ENCODE data around the gene IQCF5. TPM values are rescaled to one million over a fixed set of nuclear protein-coding genes. Genes with fewer than 3 reads are reported as not detected.
"Not testable (repeated sequence)": the region's sequence is repeated elsewhere in the genome, so short reads cannot be mapped to it uniquely, and the experiment has no call there.

IQCF5 gene
- not detected for polyA plus RNA-seq (2013, experiment 1 of 2)
- not detected for polyA plus RNA-seq (2013, experiment 2 of 2)

GRCh38 chr3:51875501-51875900 lies at the start of gene IQCF5:
TSS of gene IQCF5 (minus strand) at chr3:51875601. CDS start at chr3:51875531, 70 bp downstream.
- Histone ChIP-seq H3K9me3 (ENCODE audit: control insufficient read depth, low read length) (no peaks in the 10 kb centered on the region), H3K4me3 (ENCODE audit: extremely low read depth, insufficient read depth, low read length, poor library complexity, severe bottlenecking) (no peak within 1 kb of the TSS), H3K4me1 (ENCODE audit: control insufficient read depth, insufficient read depth, low read length, poor library complexity, severe bottlenecking) (no peaks in the 10 kb centered on the region), H3K27ac (ENCODE audit: low read depth, low read length, severe bottlenecking) (no peak within 1 kb of the TSS), H3K36me3 (ENCODE audit: control insufficient read depth, insufficient read depth, low read length) (no peaks in the 10 kb centered on the region)
- 94 to 100% methylated on average over 3 of the region's 4 CpGs for WGBS, 2 experiments (ENCODE audit: insufficient coverage in 2 of 2)

GRCh38 chr3:51921081-51921578 lies 45.7 kb upstream of the IQCF5 start:
- Histone ChIP-seq H3K4me1 (ENCODE audit: control insufficient read depth, insufficient read depth, low read length, poor library complexity, severe bottlenecking) (no peaks in the 10 kb centered on the region), H3K4me3 (ENCODE audit: extremely low read depth, insufficient read depth, low read length, poor library complexity, severe bottlenecking) (no peak overlapping the region), H3K9me3 (ENCODE audit: control insufficient read depth, low read length) (no peaks in the 10 kb centered on the region), H3K36me3 (ENCODE audit: control insufficient read depth, insufficient read depth, low read length) (no peaks in the 10 kb centered on the region), H3K27ac (ENCODE audit: low read depth, low read length, severe bottlenecking) (no peak overlapping the region)
- 90 to 96% methylated on average over 8 to 9 of the region's 11 CpGs for WGBS, 2 experiments (ENCODE audit: insufficient coverage in 2 of 2)

DNA sequence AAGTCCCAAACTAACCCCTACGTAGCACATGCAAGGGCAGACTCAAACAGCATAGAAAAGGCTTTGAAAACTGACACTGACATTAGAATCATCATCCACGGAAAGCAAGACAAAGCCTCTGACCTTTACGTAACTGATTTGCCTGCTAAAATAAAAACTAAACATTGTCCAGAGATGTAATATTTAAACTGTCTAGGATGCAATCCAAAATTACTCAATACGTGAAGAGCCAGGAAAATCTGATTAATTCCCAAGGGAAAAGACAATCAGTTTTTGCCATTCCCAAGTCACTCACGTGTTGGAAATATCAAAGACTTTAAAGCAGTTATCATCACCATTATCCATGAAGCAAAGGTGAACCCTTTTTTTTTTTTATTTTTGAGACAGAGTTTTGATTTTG lies 41.0 kb upstream of the IQCF5 start:
- no peak overlapping the region for H3K4me3 ChIP-seq (ENCODE audit: extremely low read depth, insufficient read depth, low read length, poor library complexity, severe bottlenecking)
- H3K27ac ChIP-seq (ENCODE audit: low read depth, low read length, severe bottlenecking) = no peak overlapping the region
- no peaks in the 10 kb centered on the region for H3K36me3 ChIP-seq (ENCODE audit: control insufficient read depth, insufficient read depth, low read length)
- H3K9me3 ChIP-seq (ENCODE audit: control insufficient read depth, low read length) = no peaks in the 10 kb centered on the region
- H3K4me1 ChIP-seq (ENCODE audit: control insufficient read depth, insufficient read depth, low read length, poor library complexity, severe bottlenecking) = no peaks in the 10 kb centered on the region
- WGBS, 2 experiments (ENCODE audit: insufficient coverage in 2 of 2) = 67 to 75% methylated on average over 1 to 5 of the region's 5 CpGs

DNA sequence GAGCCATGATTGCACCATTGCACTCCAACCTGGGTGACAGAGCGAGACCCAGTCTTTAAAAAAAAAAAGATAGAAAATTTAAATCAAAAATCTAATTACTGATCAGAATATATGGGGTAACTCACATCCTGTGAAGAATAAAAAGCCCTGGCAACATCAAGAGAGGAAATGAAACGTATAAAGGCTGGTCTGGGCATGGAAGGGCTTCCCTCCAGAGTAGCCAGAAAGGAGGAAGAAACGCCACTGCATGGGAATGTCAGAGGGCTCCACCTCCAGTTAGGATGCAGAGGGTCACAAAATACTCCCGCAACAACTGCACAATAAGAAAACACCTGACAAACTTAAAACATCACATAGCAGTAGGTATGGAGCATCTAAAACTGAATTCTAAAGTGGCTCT lies 32.6 kb upstream of the IQCF5 start:
- H3K27ac ChIP-seq (ENCODE audit: low read depth, low read length, severe bottlenecking) = no peak overlapping the region
- WGBS, 2 experiments (ENCODE audit: insufficient coverage in 2 of 2) = 100% methylated on average over 1 of the region's 4 CpGs
- H3K36me3 ChIP-seq (ENCODE audit: control insufficient read depth, insufficient read depth, low read length) = no peaks in the 10 kb centered on the region
- H3K9me3 ChIP-seq (ENCODE audit: control insufficient read depth, low read length) = no peaks in the 10 kb centered on the region
- no peaks in the 10 kb centered on the region for H3K4me1 ChIP-seq (ENCODE audit: control insufficient read depth, insufficient read depth, low read length, poor library complexity, severe bottlenecking)
- H3K4me3 ChIP-seq (ENCODE audit: extremely low read depth, insufficient read depth, low read length, poor library complexity, severe bottlenecking) = no peak overlapping the region

GRCh38 chr3:51904034-51904823 lies 28.8 kb upstream of the IQCF5 start:
- H3K4me1 ChIP-seq (ENCODE audit: control insufficient read depth, insufficient read depth, low read length, poor library complexity, severe bottlenecking) = no peaks in the 10 kb centered on the region
- no peak overlapping the region for H3K4me3 ChIP-seq (ENCODE audit: extremely low read depth, insufficient read depth, low read length, poor library complexity, severe bottlenecking)
- no peaks in the 10 kb centered on the region for H3K9me3 ChIP-seq (ENCODE audit: control insufficient read depth, low read length)
- WGBS, 2 experiments (ENCODE audit: insufficient coverage in 2 of 2) = 100% methylated on average over 1 of the region's 2 CpGs; no CpG with 5 or more reads in 1 of the 2 experiments
- H3K27ac ChIP-seq (ENCODE audit: low read depth, low read length, severe bottlenecking) = no peak overlapping the region
- no peaks in the 10 kb centered on the region for H3K36me3 ChIP-seq (ENCODE audit: control insufficient read depth, insufficient read depth, low read length)

GRCh38 chr3:51902361-51902760 lies 27.0 kb upstream of the IQCF5 start:
- not testable (repeated sequence) for H3K4me3 ChIP-seq (ENCODE audit: extremely low read depth, insufficient read depth, low read length, poor library complexity, severe bottlenecking); H3K27ac ChIP-seq (ENCODE audit: low read depth, low read length, severe bottlenecking); H3K4me1 ChIP-seq (ENCODE audit: control insufficient read depth, insufficient read depth, low read length, poor library complexity, severe bottlenecking); H3K36me3 ChIP-seq (ENCODE audit: control insufficient read depth, insufficient read depth, low read length); H3K9me3 ChIP-seq (ENCODE audit: control insufficient read depth, low read length)
- 60 to 79% methylated on average over 3 to 6 of the region's 7 CpGs for WGBS, 2 experiments (ENCODE audit: insufficient coverage in 2 of 2)

- H3K36me3 ChIP-seq (ENCODE audit: control insufficient read depth, insufficient read depth, low read length); H3K4me3 ChIP-seq (ENCODE audit: extremely low read depth, insufficient read depth, low read length, poor library complexity, severe bottlenecking); H3K27ac ChIP-seq (ENCODE audit: low read depth, low read length, severe bottlenecking); H3K9me3 ChIP-seq (ENCODE audit: control insufficient read depth, low read length); H3K4me1 ChIP-seq (ENCODE audit: control insufficient read depth, insufficient read depth, low read length, poor library complexity, severe bottlenecking): not testable (repeated sequence)
- WGBS, 2 experiments (ENCODE audit: insufficient coverage in 2 of 2) = 72 to 87% methylated on average over 2 to 6 of the region's 7 CpGs
Observed at GRCh38 chr3:51900043-51900442, 24.6 kb upstream of the IQCF5 start.

GRCh38 chr3:51897391-51897790 lies 22.0 kb upstream of the IQCF5 start:
- Histone ChIP-seq H3K27ac (ENCODE audit: low read depth, low read length, severe bottlenecking) (no peak overlapping the region), H3K9me3 (ENCODE audit: control insufficient read depth, low read length) (no peaks in the 10 kb centered on the region), H3K4me3 (ENCODE audit: extremely low read depth, insufficient read depth, low read length, poor library complexity, severe bottlenecking) (no peak overlapping the region), H3K36me3 (ENCODE audit: control insufficient read depth, insufficient read depth, low read length) (no peaks in the 10 kb centered on the region), H3K4me1 (ENCODE audit: control insufficient read depth, insufficient read depth, low read length, poor library complexity, severe bottlenecking) (no peaks in the 10 kb centered on the region)
- WGBS, 2 experiments (ENCODE audit: insufficient coverage in 2 of 2) = 88% methylated on average over 6 to 10 of the region's 15 CpGs

DNA sequence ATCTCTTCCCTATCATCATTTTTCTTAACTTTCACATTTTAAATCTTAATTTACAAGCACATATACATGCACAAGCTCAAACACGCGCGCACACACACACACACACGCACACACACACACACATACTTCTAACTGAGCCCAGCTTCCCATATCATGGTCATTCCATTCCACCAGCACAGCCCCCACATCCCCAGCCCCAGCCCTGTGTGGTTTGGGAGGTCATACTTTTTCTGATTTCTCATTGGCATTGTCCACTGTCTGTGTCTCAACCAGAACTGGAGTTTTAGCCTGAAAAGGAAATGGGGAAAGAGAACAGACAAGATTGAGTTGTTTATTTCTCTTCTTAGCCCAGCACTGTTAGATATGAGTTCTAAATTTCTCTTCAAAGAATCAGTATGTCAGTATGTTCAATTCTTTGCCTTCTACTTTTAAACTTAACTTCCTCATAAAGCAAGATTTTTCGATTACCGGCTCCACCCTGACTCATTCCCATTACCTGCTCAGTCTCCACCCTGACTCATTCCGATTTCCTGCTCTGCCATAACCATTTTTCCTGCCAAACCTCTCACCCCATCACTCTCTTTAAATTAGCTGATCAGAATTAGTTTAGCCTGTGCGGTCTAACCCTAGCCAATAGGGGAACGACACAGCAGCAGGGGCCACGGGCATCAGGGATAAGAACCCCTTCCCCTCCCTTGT lies 21.4 kb upstream of the IQCF5 start:
- Histone ChIP-seq H3K4me3 (ENCODE audit: extremely low read depth, insufficient read depth, low read length, poor library complexity, severe bottlenecking) (no peak overlapping the region), H3K4me1 (ENCODE audit: control insufficient read depth, insufficient read depth, low read length, poor library complexity, severe bottlenecking) (no peaks in the 10 kb centered on the region), H3K27ac (ENCODE audit: low read depth, low read length, severe bottlenecking) (no peak overlapping the region), H3K9me3 (ENCODE audit: control insufficient read depth, low read length) (no peaks in the 10 kb centered on the region), H3K36me3 (ENCODE audit: control insufficient read depth, insufficient read depth, low read length) (no peaks in the 10 kb centered on the region)
- 92 to 95% methylated on average over 7 to 10 of the region's 10 CpGs for WGBS, 2 experiments (ENCODE audit: insufficient coverage in 2 of 2)

DNA sequence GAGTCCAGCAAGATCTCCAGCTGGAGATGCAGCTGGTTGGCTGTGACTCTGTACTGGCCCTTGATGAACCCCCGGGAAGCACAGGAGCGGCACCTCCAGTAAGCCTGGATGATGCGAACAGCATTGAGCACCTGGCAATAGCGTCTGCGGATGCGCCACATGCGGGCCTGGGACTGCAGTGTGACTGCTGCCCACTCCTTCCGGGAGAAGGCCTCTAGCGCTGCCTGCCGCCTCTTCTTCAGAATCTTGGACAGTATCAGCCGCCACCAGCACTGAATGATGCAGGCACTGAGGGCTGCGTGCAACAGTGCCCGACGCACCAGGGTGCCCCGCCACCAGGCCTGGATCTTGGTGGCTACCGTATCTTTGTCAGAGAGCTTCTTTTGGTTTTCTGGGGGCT lies 19.5 kb upstream of the IQCF5 start:
- no peaks in the 10 kb centered on the region for H3K4me1 ChIP-seq (ENCODE audit: control insufficient read depth, insufficient read depth, low read length, poor library complexity, severe bottlenecking)
- no peaks in the 10 kb centered on the region for H3K9me3 ChIP-seq (ENCODE audit: control insufficient read depth, low read length)
- no peaks in the 10 kb centered on the region for H3K36me3 ChIP-seq (ENCODE audit: control insufficient read depth, insufficient read depth, low read length)
- 94% methylated on average over 16 of the region's 16 CpGs for WGBS, 2 experiments (ENCODE audit: insufficient coverage in 2 of 2)
- H3K4me3 ChIP-seq (ENCODE audit: extremely low read depth, insufficient read depth, low read length, poor library complexity, severe bottlenecking) = no peak overlapping the region
- no peak overlapping the region for H3K27ac ChIP-seq (ENCODE audit: low read depth, low read length, severe bottlenecking)

DNA sequence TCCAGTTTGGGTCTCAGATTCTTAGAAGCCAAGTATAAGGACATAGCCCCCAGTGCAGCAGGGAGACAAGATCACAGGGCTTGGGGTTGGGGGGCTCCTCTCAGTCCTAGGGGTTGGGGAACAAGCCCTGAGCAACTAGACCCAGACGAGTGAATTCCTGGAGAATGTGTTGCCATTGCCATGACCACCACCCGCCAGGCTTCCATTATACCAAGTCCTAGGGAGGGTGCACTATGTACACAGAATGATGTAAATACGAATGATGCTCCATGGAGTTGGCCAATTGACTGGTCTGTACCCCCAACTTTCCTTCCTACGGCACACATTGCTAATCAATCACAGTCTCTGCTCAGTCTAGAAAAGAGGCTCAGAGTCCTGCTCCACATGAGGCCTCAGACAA lies 19.0 kb upstream of the IQCF5 start:
- WGBS, 2 experiments (ENCODE audit: insufficient coverage in 2 of 2) = 81 to 91% methylated on average over 2 to 4 of the region's 4 CpGs
- H3K27ac ChIP-seq (ENCODE audit: low read depth, low read length, severe bottlenecking) = no peak overlapping the region
- no peak overlapping the region for H3K4me3 ChIP-seq (ENCODE audit: extremely low read depth, insufficient read depth, low read length, poor library complexity, severe bottlenecking)
- H3K9me3 ChIP-seq (ENCODE audit: control insufficient read depth, low read length) = no peaks in the 10 kb centered on the region
- H3K4me1 ChIP-seq (ENCODE audit: control insufficient read depth, insufficient read depth, low read length, poor library complexity, severe bottlenecking) = no peaks in the 10 kb centered on the region
- H3K36me3 ChIP-seq (ENCODE audit: control insufficient read depth, insufficient read depth, low read length) = no peaks in the 10 kb centered on the region

Data from mesodermal cell (in vitro differentiated cells).